Ovary (tissue), 9 donors: ENCODE measurements around the gene GLI1. TPM values are rescaled to one million over a fixed set of nuclear protein-coding genes. Genes with fewer than 3 reads are reported as not detected.

Experiments used
- DNase-seq, 5 donors: peaks; one replicate each; pipeline ENCODE4 v3.0.0-alpha.2; 2019 to 2020
- H3K27ac ChIP-seq, 2 donors: fragments of 200-600 bp; one replicate each; pipeline versions ENCODE4 v1.5.1 to v1.8.0; 2019 to 2022
- H3K27me3 ChIP-seq: fragments of 200-600 bp; one replicate; pipeline ENCODE4 v1.8.0; 2022
- H3K36me3 ChIP-seq: fragments of 200-600 bp; sonication (generic); one replicate; pipeline ENCODE4 v1.5.1; 2019
- H3K4me1 ChIP-seq: one replicate; pipeline ENCODE4 v1.8.1; 2013; ENCODE audit warnings: mild to moderate bottlenecking, moderate library complexity; ENCODE audit not compliant: insufficient read depth
- H3K4me3 ChIP-seq: fragments of 200-600 bp; sonication (generic); one replicate; pipeline ENCODE4 v1.5.1; 2017
- H3K9me3 ChIP-seq, 2 donors: fragments of 200-600 bp in 1 of 2; sonication (generic) in 1 of 2; one replicate each; pipeline versions ENCODE4 v1.5.1 to v1.8.1; 2013 to 2019; ENCODE audit warnings: mild to moderate bottlenecking in 1 of 2, moderate library complexity in 1 of 2
- EP300 ChIP-seq: sonication (generic); formaldehyde crosslinking; IDR thresholded peaks from one replicate; pipeline ENCODE4 v1.6.1; 2017; ENCODE audit warnings: antibody characterized with exemption
- POLR2A ChIP-seq: fragments of 450-650 bp; IDR thresholded peaks from one replicate; pipeline ENCODE4 v1.6.1; 2017; ENCODE audit warnings: antibody characterized with exemption, mild to moderate bottlenecking, moderate library complexity
- WGBS, 3 donors: extraction: QIAGEN DNeasy Blood & Tissue Kit in 1 of 3; methylation state at CpG; one replicate each; pipeline versions ENCODE4 v1.1.5 to v1.1.7; 2013 to 2017; 5-methylcytosine and 5-hydroxymethylcytosine counted together
- intact Hi-C, 4 donors: fragments of 100-400 bp; cut with DNase I; formaldehyde crosslinking; loops; one replicate each; pipeline versions ENCODE4 v1.11.0 to v1.15.1; 2022 to 2023
- polyA plus RNA-seq, 2 donors: library from polyadenylated mRNA; stranded (reverse); fragments of 200-250 nt in 1 of 2; fragments of 350-450 nt in 1 of 2; fragmentation: Illumina TruSeq in 1 of 2; extraction: RNeasy Lipid Tissue Mini Kit (QIAGEN cat#74804) in 1 of 2; gene quantifications; one replicate each; pipeline ENCODE4 v1.2.3, GENCODE V29; 2013 to 2014
- total RNA-seq, 7 donors: library from RNA; depleted of rRNA in 2 of 7; stranded (reverse); fragments of >200 nt in 2 of 7; fragmentation: NEBNext Ultra II Directional in 3 of 7; extraction: Animal tissue kit (Norgen Biotek cat#: 25700) in 3 of 7; gene quantifications; one replicate each; pipeline versions ENCODE4 v1.1.0 to v1.2.4, GENCODE V29; 2016 to 2023
- TF ChIP-seq, protein P1 (sequence below), 3 donors: fragments of 450-650 bp in 2 of 3; fragments of 200-600 bp in 1 of 3; IDR thresholded peaks; one replicate each; pipeline versions ENCODE4 v1.5.1 to v1.8.0; 2016 to 2022; ENCODE audit warnings: antibody characterized with exemption in 3 of 3, mild to moderate bottlenecking in 1 of 3
- donor health status: DM: no; HTN: no; CAD: no; lungs with moderate emphysema.
- donor health status: DM: no; HTN: no; CAD: no.
- donor health status: Bipolar disorder and iron deficiency.
- donor health status: DM: yes; HTN: yes; CAD: no.
- donor health status: DM: no; HTN: no; CAD: no.
- donor health status: DM: yes; HTN: yes; CAD: no.

Gene GLI1
- total and polyA plus RNA-seq, 9 donors, result 0.48 to 4.1 (median 1.5) TPM; not detected in 1

DNA sequence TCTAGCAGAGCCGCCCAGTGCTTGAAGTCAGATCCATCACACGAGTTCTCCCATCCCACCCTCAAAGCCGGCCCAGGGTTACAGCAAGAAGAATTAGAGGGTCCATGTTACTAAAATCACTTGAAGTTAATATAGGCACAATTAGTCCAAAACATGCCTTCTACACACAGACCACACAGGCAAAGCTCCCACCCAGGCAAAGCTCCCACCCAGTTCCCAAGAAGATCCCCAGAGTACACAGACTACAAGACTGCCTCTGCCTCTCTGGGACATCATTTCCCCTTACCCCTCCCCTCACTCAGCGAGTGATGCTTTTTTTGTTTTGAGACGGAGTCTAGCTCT is 3.3 kb downstream of the GLI1 start:
- H3K9me3 ChIP-seq, result no peaks in the 10 kb centered on the region
- no peak for TF ChIP-seq POLR2A
- TF ChIP-seq, protein P1, sequence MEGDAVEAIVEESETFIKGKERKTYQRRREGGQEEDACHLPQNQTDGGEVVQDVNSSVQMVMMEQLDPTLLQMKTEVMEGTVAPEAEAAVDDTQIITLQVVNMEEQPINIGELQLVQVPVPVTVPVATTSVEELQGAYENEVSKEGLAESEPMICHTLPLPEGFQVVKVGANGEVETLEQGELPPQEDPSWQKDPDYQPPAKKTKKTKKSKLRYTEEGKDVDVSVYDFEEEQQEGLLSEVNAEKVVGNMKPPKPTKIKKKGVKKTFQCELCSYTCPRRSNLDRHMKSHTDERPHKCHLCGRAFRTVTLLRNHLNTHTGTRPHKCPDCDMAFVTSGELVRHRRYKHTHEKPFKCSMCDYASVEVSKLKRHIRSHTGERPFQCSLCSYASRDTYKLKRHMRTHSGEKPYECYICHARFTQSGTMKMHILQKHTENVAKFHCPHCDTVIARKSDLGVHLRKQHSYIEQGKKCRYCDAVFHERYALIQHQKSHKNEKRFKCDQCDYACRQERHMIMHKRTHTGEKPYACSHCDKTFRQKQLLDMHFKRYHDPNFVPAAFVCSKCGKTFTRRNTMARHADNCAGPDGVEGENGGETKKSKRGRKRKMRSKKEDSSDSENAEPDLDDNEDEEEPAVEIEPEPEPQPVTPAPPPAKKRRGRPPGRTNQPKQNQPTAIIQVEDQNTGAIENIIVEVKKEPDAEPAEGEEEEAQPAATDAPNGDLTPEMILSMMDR (IDR thresholded peaks at IDR 0.05), result no peak
- no peak for TF ChIP-seq EP300
- no peak overlapping the region for H3K27ac ChIP-seq
- H3K4me1 ChIP-seq, result peaks cover 7% of the 10 kb centered on the region
- intact Hi-C loops, result no loop called here
- H3K27me3 ChIP-seq, result no peaks in the 10 kb centered on the region
- no peak for DNase-seq
- H3K4me3 ChIP-seq, result no peak overlapping the region
- no peaks in the 10 kb centered on the region for H3K36me3 ChIP-seq
- WGBS, 3 donors, result 35 to 41% (median 37%) methylated on average over 5 of the region's 5 CpGs

DNA sequence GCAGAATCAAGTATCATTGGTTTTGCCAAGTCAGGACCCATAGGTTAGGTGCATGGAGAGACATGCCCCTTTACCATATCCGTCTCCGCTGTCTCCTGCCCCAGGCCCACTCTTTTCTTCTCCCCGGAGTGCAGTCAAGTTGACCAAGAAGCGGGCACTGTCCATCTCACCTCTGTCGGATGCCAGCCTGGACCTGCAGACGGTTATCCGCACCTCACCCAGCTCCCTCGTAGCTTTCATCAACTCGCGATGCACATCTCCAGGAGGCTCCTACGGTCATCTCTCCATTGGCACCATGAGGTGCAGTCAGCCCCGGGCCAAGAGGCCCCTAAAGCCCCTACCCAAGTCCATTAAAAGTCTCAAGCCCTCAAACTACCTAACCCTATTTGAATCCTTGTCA is 5.0 kb downstream of the GLI1 start:
- Histone ChIP-seq H3K4me1 (peaks cover 6% of the 10 kb centered on the region), H3K4me3 (no peak overlapping the region), H3K27ac (no peak overlapping the region), H3K27me3 (no peaks in the 10 kb centered on the region), H3K9me3 (no peaks in the 10 kb centered on the region), H3K36me3 (no peaks in the 10 kb centered on the region)
- DNase-seq, result no peak
- TF ChIP-seq, protein P1 (IDR thresholded peaks at IDR 0.05), result no peak
- TF ChIP-seq EP300, result no peak
- TF ChIP-seq POLR2A, result no peak
- intact Hi-C loops, result no loop called here
- 90 to 94% (median 93%) methylated on average over 12 of the region's 12 CpGs for WGBS, 3 donors

DNA sequence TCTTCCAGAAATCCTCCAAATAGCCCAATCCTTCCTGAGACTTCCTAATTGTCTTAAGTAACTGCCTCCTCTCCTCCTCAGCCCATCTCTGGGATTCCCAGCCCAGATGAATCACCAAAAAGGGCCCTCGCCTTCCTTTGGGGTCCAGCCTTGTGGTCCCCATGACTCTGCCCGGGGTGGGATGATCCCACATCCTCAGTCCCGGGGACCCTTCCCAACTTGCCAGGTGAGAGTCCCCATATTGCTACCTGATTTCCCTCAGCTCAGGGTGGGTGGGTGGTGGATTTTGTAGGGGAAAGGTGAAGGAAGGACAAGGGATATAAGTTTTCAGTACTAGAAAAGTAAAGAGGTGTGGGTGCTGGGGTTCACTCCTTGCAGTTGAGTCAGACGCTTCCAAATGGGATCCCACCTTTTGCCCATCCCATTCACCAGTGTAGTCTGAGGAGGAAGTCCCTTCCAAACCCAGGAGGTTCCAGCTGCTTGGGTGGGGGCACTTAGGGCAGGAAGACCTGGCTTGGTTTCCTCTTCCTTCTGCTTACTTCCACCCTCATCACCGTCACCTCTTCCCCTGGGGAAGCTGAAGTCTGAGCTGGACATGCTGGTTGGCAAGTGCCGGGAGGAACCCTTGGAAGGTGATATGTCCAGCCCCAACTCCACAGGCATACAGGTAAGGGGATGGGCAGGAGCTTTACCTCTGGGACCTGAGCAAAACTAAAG is 5.6 kb downstream of the GLI1 start:
- no peak for DNase-seq
- Histone ChIP-seq H3K36me3 (no peaks in the 10 kb centered on the region), H3K4me3 (no peak overlapping the region), H3K9me3 (no peaks in the 10 kb centered on the region), H3K4me1 (peaks cover 6% of the 10 kb centered on the region), H3K27ac (no peak overlapping the region), H3K27me3 (no peaks in the 10 kb centered on the region)
- WGBS, 3 donors, result 88 to 92% (median 89%) methylated on average over 6 of the region's 6 CpGs
- intact Hi-C loops, result no loop called here
- TF ChIP-seq POLR2A (no peak), EP300 (no peak)
- TF ChIP-seq, protein P1 (IDR thresholded peaks at IDR 0.05), result no peak

DNA sequence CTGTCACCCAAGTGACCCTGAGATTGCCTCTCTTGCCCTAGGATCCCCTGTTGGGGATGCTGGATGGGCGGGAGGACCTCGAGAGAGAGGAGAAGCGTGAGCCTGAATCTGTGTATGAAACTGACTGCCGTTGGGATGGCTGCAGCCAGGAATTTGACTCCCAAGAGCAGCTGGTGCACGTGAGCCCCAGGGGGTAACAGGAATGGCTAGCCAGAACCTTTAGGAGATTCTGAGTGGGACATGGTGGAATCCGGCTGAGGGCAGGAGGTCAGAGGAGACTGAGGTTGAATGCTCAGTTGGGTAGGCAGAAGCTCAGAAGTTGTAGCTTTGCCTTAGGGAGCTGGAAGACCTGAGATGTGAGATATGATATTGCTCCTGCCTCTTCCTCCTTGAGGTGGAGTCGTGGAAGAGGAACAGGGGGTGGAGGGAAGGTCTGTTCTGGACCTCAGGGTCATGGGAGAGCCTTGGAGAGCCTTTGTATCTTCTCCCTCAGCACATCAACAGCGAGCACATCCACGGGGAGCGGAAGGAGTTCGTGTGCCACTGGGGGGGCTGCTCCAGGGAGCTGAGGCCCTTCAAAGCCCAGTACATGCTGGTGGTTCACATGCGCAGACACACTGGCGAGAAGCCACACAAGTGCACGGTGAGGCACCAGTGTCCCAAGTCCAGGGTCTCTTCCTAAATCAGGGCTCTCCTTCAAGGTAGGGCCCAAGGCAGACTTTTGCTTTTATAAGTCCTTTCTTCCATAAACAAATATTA is 6.3 kb downstream of the GLI1 start:
- Histone ChIP-seq H3K36me3 (no peaks in the 10 kb centered on the region), H3K4me1 (peaks cover 3% of the 10 kb centered on the region), H3K9me3 (no peaks in the 10 kb centered on the region), H3K27ac (no peak overlapping the region), H3K27me3 (no peaks in the 10 kb centered on the region), H3K4me3 (no peak overlapping the region)
- no peak for TF ChIP-seq EP300
- TF ChIP-seq, protein P1 (IDR thresholded peaks at IDR 0.05), result no peak
- TF ChIP-seq POLR2A, result no peak
- intact Hi-C loops, result no loop called here
- 77 to 81% (median 79%) methylated on average over 14 of the region's 14 CpGs for WGBS, 3 donors
- no peak for DNase-seq
